Measurements from ENCODE around the gene TCF3. TPM values are rescaled to one million over a fixed set of nuclear protein-coding genes. Genes with fewer than 3 reads are reported as not detected.
A peak's percentile ranks its signal among the peaks of the same experiment; 100 is the strongest.
"Not testable (repeated sequence)": the region's sequence is repeated elsewhere in the genome, so short reads cannot be mapped to it uniquely, and the experiment has no call there.

The TCF3 gene
- total RNA-seq, 1 experiment from 2014 or later: 62.7 TPM

GRCh38 chr19:1672769-1673644 is 20.6 kb upstream of the TCF3 start:
- DNase-seq (ENCODE audit: low read depth): no peak

- peak; percentile 28 for DNase-seq (ENCODE audit: low read depth)
Observed at GRCh38 chr19:1672038-1672768, 19.8 kb upstream of the TCF3 start.

GRCh38 chr19:1671716-1672037 is 19.3 kb upstream of the TCF3 start:
- DNase-seq (ENCODE audit: low read depth): no peak

GRCh38 chr19:1670747-1671146 is 18.3 kb upstream of the TCF3 start:
- not testable (repeated sequence) for DNase-seq (ENCODE audit: low read depth)

- DNase-seq (ENCODE audit: low read depth): peak; percentile 22
Observed at GRCh38 chr19:1668486-1669270, 16.3 kb upstream of the TCF3 start.

- DNase-seq (ENCODE audit: low read depth): no peak
Observed at GRCh38 chr19:1668048-1668485, 15.7 kb upstream of the TCF3 start.

GRCh38 chr19:1665565-1666047 is 13.2 kb upstream of the TCF3 start:
- no peak for DNase-seq (ENCODE audit: low read depth)

- no peak for DNase-seq (ENCODE audit: low read depth)
Observed at GRCh38 chr19:1663852-1664251, 11.4 kb upstream of the TCF3 start.

- DNase-seq (ENCODE audit: low read depth): not testable (repeated sequence)
Observed at GRCh38 chr19:1663227-1663626, 10.8 kb upstream of the TCF3 start.

- no peak for DNase-seq (ENCODE audit: low read depth)
Observed at GRCh38 chr19:1661995-1662394, 9.6 kb upstream of the TCF3 start.

GRCh38 chr19:1659084-1659427 is 6.6 kb upstream of the TCF3 start:
- DNase-seq (ENCODE audit: low read depth): no peak

GRCh38 chr19:1658150-1659083 is 6.0 kb upstream of the TCF3 start:
- no peak for DNase-seq (ENCODE audit: low read depth)

GRCh38 chr19:1657746-1658145 is 5.3 kb upstream of the TCF3 start:
- DNase-seq (ENCODE audit: low read depth): no peak

- DNase-seq (ENCODE audit: low read depth): no peak
Observed at GRCh38 chr19:1656988-1657536, 4.6 kb upstream of the TCF3 start.

- no peak for DNase-seq (ENCODE audit: low read depth)
Observed at GRCh38 chr19:1655987-1656608, 3.7 kb upstream of the TCF3 start.

GRCh38 chr19:1655131-1655981 is 2.9 kb upstream of the TCF3 start:
- DNase-seq (ENCODE audit: low read depth): peak; percentile 50

GRCh38 chr19:1654178-1654792 is 1.9 kb upstream of the TCF3 start:
- DNase-seq (ENCODE audit: low read depth): no peak

GRCh38 chr19:1653300-1653628 is 849 bp upstream of the TCF3 start:
- no peak for DNase-seq (ENCODE audit: low read depth)

Measured in RPMI7951 (cell line).